Measurements from ENCODE around the gene CMTM5. TPM values are rescaled to one million over a fixed set of nuclear protein-coding genes. Genes with fewer than 3 reads are reported as not detected.

The CMTM5 gene
- total RNA-seq, 1 experiment from 2014 or later: 0.10 TPM

DNA sequence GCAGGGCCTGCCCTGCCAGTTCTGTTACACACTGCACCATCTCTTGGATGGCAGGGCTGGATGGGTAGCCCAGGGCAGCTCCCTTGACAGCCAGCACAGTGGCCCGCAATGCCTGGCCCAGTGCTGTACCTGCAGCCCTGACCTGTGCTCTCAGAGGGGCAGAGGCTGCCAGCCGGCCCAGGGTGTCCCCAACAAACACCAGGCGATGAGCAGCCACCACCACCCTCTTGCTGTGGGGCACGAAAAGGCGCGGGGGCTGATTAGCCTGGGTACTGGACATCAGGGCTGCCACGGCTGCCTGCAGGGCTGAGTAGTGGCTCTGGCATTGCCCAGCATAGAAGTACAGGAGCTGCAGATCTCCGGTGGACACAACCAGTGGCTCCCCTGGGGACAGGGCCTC lies 19.6 kb upstream of the CMTM5 start:
- no peak for DNase-seq (ENCODE audit: low read depth)

DNA sequence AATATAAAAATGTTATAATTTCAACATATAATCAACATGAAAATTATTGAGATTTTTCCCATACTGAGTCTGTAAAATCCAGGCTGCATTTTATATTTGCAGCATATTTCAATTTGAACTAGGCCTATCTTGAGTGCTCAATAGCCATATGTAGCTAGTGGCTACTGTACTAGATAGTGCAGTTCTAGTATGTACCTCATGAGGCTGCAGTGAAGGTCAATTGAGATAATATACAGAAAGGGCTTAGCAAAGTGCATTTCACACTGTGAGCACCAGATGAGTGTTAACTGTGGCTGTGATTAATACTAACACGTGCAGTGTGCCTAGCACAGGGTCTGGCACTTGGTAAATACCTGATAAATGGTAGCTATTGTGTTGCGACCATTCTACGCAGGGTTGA lies 18.8 kb upstream of the CMTM5 start:
- DNase-seq (ENCODE audit: low read depth): no peak

DNA sequence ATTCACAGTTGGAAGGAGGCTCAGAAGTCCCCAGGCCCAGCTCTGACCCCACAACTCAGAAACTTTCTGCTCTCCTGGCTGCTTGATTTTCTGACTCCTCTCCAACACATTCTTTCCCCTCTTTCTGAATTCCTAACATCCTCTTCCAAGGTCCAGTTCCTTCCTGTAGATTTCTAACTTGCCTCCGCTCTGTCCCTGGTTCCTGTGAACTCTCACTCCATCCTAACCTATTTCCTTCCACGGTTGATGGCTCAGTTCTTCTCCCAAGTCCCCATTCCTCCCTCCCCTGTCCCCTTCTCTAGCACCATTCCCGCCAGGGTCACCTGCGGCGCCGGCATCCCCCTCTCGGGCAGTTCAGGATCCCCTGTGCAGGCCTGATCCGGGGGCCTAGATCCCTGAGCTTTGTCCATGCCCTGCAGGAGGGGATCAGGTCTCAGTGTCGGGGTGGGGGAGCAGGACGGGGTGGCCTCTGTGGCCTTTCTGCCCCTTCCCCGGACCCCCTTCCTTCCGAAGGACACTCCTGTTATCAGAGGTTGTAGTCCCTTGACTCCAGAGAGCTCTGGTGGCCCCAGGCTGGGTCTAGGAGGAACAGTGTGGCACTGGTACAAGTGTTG lies 18.2 kb upstream of the CMTM5 start:
- DNase-seq (ENCODE audit: low read depth): no peak

DNA sequence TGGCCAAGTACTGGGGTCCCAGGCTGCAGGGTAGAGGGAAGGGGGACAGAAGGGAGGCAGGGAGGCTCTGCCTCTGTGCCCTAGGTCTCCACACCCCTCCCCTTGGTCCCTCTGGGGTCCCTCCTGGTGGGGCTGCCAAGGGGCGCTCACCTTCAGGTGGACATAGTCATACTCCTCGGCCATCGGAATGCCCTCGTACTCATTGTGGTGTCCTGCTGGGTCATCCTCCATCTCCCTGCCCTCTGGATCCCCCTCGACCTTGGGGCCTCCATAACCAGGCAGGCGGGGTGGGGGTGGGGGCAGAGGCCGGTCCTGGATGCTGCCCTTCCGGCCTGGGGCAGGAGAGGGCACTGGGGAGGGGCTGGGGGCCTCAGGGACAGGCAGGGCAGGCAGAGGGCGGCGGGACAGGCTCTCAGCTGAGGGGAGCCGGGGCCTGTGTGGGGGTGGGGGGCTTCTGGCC lies 17.6 kb upstream of the CMTM5 start:
- DNase-seq (ENCODE audit: low read depth): no peak

DNA sequence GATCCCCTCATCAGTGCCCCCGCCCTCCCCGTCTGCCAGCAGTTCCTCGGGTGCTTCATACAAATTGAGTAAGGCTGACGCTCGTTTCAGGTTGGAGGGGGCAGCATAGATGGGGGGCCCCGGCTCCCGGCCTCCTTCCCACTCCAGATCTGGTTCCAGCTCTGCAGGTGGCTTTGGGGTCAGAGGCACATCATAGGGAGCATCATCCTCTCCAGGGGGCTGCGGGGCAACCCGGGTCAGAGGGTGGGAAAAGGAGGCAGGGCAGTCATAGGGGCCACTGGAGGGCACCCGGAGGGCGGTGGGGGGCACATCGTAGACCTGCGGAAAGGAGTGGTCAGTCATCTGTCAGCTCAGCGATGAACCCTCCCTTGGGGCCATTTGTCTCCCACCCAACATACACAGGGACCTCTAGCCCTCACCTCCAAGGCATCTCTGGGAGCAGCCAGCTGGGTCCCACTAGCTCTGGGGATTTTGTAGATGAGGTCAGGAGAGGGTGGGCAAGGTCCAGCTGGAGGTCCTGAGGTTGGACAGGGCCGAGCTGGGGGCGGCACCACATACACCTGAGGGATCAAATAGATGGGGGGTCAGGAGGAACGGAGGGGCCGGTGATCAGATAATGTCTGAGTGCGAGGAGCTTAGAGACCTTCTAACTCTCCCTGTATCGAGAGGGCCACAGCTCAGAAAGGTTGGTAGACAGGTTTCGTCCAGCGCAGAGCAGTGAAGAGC lies 17.0 kb upstream of the CMTM5 start:
- no peak for DNase-seq (ENCODE audit: low read depth)

DNA sequence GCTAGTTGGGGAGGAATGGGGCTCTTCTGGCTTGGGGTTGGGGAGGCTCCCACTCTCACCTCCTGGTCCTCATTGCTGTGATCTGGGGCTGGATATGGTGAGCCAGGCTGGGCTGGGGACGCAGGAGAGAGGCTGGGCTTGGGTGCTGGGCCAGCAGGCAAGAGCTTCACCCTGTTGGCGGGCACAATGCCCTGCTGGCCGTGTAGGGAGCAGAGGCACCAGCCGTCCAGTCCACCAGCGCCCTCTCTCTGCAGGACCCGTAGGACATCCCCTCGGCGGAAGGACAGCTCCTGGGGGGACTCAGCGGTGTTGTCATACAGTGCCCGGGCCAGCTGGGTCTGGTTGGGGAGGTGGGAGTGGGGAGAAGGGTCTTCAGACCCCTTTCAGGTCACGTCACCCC lies 16.4 kb upstream of the CMTM5 start:
- no peak for DNase-seq (ENCODE audit: low read depth)

DNA sequence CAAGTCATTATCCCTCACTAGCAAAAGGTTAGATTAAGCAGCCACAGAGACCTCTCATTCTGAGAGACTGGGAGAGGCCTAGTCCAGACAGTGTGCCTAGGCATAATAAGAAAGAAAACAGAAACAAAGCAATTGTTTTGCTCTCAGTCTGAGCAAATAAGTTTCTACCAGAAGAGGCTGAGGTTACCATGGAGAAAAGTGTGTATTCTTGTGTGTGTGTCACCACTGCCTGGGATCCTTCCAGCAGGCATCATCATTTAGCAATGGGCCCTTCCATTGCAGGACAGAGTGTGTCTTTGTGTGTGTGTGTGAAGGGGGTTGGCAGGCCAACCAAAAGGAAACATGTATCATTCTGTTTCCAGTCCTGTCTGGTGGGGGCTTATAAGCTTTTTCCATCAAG lies 15.5 kb upstream of the CMTM5 start:
- DNase-seq (ENCODE audit: low read depth): peak; percentile 17

DNA sequence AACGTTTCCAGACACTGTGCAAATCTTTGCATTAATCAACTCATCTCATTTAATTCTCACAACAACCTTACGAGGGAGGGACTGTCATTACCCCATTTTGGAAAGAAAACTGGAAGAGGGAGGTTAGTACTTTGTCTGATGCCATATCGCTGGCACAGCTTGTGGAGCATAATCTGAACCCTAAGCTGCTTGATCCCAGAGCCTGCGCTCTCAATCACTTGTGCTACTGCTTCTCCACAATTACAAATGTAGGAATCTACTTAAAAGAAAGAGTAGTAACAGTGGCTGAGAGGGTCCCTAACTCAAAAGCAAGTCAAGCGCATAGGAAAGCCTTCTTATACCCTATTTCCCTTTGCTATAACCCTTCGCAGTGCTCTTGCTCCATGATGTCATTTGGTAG lies 15.1 kb upstream of the CMTM5 start:
- DNase-seq (ENCODE audit: low read depth): no peak

DNA sequence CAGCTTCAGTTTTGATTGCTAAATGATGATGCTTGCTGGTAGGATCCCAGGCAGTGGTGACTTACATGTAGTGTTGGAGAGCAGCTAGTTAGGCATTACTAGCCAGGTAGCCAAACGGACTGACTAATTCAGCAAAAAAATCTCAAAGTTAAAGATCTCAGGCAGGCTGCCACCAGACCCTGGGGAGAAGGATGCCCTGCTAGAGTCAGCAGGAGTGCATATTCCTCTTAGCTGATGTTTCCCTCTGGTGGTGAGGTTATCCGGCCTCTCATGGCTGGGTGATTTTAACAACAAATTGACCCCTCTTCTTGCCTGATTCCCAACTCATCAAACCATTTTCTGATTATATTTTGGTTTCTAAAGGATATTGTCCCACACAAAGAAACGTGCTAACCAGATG lies 14.6 kb upstream of the CMTM5 start:
- peak; percentile 9 for DNase-seq (ENCODE audit: low read depth)

DNA sequence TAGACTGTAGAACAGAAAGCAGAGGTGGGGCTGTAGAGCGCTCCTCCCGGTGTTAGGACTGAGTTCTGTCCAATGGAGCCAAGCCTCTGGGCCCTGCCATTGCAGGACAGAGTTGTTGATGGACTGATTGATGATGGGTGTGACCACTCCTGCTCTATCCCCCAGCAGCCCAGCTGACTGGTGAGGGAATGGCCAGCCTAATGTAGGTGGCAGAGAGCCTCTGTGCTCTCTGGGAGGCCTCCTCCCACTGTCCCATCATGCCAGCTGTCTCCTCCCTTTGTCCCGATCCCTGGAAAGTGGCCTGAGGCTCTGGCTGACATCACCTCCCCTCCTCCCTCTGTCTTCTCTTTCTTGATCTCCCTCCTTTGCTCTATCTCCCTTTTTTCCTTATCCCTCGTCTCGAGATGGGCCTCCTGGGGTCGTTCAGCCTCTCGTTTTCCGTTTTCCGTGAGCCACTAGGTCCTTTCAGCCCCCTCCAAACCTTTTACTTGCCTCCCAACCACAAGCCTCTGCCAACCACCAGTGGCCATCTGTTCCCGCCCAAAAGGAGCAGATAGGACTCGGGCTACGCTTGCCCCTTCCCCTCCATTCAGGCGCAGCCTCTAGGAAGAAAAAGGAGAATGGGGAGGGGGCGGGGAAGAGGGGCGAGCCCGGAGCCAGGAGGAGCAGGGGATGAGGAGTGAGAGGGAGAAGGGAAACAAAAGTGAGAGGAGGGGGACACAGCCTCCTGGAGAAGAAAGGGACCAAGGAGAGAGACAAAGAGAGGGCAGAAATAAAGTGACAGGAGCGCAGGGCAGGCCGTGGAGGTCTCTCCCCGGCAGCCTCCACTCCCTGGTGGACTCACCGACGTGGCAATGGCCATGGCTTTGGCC lies 12.4 kb upstream of the CMTM5 start:
- no peak for DNase-seq (ENCODE audit: low read depth)

DNA sequence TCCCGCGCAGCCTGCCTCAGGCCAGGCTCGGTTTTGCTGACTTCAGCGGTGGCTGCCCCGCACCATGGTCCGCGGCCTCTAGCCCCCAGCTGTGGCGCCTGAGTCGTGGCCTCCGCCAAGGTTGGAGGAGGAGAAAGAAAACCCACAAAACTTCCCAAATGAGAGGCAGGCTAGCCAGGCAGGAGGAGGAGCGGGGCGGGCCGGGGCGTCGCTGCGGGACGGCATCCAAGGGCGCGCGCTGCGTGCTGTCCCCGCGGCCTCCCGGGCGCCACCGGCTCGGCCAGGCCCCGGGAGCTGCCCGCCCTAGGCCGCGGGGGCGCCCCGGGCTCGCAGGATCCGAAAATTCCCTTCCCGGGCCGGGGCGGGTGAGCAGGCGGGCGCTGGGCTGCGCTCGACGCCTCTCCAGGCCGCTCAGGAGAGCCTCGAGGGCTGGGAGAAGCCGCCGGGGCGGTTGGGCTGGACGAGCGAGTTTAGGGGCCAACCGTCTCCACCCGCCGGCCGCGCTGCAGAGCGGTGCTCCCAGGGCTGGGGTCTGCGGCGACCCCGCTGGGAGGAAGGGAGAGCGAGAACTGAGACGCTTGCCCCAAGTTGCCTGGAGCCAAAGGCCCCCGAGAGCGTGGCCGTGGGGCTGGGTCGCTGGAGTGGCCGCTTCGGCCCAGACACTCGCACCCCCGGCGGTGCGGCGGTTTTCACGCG lies 11.7 kb upstream of the CMTM5 start, which contains the start of gene EFS:
Gene EFS, minus strand, starts transcription at position 137 of the 696 bp plus-strand sequence. CDS start 147 bp downstream, outside the sequence.
- DNase-seq (ENCODE audit: low read depth): no peak

DNA sequence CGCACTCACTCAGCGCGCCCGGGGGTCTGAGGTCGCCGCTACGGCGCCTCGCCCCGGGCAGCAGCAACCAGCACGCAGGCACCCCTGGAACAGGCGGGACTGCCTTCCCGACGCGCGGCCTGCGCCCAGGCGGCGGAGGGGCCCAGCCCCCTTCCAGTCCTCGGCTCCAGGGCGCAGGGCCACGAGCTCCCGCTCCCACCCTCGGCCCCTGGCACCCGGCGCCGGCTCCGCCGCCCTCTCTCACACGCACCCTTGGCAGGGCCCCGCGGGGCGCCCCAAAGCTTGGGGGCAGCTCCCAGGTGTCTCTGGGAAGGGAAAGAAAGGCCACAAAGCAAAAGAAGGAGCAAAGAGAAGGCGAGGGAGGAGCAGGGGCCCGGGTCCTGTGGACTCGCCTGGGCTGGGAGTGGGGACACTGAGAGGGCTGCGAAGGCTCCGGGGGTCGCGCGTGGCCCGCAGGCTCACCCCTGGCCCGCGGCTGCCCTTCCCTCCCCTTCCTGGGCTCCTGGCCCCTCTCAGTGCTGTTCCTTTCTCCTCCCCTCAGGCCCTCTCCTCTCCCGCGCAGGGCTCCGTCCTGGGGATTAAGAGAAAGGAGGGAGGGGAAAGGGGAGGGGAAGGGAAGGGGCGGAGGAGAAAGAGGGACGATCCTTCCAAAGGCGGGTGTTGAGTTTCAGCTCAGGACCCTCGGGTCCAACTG lies 11.0 kb upstream of the CMTM5 start:
- DNase-seq (ENCODE audit: low read depth): no peak

DNA sequence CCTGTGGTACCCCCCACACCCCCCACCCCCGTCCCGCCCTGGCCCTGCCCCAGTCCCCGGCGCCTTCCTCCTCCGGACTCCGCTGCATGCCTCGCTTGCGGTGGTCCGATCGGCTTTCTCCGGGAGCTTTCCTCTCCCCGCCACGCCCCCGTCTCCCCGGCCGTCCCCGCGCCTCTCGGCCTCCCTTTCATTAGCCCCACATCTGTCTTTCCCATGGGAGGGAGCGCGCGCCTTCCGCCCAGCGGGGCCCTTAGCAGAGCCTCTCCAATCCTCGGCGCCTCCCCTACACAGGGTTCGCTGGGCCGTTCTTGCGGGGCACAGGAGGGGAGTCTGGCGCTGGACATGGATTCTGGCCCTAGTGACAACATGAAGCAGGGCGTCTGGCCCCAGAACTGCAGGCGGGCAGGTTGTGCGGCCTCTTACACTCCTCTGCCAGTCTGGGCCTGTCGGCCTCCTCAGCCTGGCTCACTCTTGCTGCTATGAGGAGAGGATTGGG lies 10.4 kb upstream of the CMTM5 start:
- DNase-seq (ENCODE audit: low read depth): no peak

DNA sequence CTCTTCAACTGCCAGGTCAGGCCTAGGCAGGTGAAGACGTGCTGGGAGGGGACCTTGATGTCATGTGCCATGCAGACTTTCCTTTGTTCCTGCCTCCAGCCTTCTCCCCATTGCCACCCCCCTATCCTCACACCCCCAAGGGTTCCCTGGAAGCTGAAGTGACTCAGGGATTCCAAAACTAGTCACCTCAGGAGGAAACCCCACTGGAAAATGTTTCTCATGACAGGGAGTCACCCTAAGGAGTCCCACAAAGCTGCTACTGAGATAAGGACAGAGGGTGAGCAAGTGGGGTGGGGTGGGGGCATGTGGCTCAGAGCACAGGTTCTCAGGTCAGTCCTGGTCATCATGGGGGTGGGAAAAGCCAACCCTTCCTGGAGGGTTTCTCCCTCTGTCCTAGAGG lies 6.6 kb upstream of the CMTM5 start:
- DNase-seq (ENCODE audit: low read depth): no peak

DNA sequence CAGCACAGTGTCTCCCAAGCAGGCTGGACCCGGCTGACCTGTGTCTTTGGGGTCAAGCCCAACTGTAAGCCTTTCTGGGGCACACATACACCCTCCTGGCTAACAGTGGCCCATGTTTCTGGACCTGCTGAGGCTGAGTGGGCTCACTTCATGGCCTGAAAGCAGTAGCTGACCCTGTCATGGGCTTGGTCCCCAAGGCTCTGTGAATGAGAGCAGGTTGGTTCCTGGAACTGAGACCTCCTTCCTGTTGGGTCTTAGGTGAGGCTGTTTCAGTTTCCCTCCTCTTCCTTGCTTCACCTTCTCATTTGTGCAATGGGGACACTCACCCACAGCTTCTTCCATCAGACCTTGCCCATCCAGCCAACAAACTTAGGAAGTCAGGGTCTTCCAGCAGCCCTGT lies 5.0 kb upstream of the CMTM5 start:
- no peak for DNase-seq (ENCODE audit: low read depth)

DNA sequence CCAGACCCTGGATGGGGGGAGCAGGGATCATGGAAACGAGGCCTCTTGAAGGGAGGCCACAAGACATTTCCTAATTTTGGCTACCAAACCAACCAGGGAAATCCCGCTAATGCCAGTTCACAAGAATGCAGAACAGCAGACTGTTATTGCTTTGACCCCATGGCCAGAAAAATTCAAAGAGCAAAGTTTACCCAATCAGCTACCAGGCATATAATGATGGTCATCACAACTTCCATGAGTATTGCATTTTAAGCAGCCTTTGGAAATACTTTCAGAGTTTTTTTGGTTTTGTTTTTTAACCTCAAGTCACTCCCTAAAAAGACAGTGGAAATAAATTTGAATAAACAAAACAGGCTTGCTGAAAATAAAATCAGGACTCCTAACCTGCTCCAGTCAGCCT lies 4.3 kb upstream of the CMTM5 start, which contains the start of gene IL25:
Gene IL25, plus strand, starts transcription at position 301 of the 400 bp plus-strand sequence.
- no peak for DNase-seq (ENCODE audit: low read depth)

DNA sequence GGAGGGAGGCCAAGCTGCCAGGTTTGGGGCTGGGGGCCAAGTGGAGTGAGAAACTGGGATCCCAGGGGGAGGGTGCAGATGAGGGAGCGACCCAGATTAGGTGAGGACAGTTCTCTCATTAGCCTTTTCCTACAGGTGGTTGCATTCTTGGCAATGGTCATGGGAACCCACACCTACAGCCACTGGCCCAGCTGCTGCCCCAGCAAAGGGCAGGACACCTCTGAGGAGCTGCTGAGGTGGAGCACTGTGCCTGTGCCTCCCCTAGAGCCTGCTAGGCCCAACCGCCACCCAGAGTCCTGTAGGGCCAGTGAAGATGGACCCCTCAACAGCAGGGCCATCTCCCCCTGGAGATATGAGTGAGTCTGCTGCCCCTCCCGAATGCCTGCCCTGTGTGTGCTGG lies 3.8 kb upstream of the CMTM5 start:
- no peak for DNase-seq (ENCODE audit: low read depth)

DNA sequence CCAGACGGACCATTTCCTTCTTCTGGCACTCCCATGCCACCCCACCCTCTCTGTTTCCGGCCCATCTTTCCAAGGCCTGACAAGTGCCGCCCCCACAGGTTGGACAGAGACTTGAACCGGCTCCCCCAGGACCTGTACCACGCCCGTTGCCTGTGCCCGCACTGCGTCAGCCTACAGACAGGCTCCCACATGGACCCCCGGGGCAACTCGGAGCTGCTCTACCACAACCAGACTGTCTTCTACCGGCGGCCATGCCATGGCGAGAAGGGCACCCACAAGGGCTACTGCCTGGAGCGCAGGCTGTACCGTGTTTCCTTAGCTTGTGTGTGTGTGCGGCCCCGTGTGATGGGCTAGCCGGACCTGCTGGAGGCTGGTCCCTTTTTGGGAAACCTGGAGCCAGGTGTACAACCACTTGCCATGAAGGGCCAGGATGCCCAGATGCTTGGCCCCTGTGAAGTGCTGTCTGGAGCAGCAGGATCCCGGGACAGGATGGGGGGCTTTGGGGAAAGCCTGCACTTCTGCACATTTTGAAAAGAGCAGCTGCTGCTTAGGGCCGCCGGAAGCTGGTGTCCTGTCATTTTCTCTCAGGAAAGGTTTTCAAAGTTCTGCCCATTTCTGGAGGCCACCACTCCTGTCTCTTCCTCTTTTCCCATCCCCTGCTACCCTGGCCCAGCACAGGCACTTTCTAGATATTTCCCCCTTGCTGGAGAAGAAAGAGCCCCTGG lies 1.2 kb upstream of the CMTM5 start:
- DNase-seq (ENCODE audit: low read depth): no peak

DNA sequence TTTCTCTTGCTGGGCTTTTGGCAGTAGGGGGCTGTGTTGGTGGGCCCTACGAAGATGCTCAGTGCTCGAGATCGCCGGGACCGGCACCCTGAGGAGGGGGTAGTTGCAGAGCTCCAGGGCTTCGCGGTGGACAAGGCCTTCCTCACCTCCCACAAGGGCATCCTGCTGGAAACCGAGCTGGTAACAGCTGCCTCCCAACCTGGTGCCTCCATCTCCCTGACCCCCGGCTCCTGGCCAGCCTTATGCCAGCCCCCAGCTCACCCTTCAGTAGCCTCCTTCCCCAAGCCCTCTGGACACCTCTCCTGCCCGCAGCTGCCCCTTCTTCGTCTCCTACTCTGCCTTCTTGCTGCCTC lies 328 bp downstream of the CMTM5 start:
- no peak for DNase-seq (ENCODE audit: low read depth)

Measured in HT1080 (cell line).